Colonic mucosa (tissue), 4 donors: ENCODE data around the gene PDLIM4. TPM values are rescaled to one million over a fixed set of nuclear protein-coding genes. Genes with fewer than 3 reads are reported as not detected.
A peak's percentile ranks its signal among the peaks of the same experiment; 100 is the strongest.

Experiments used
- DNase-seq: peaks from one replicate; pipeline ENCODE4 v3.0.0-alpha.2; 2020
- H3K27ac ChIP-seq: fragments of 200-600 bp; one replicate; pipeline ENCODE4 v1.8.0; 2021
- H3K27me3 ChIP-seq: fragments of 200-600 bp; one replicate; pipeline ENCODE4 v1.8.0; 2021
- H3K36me3 ChIP-seq: fragments of 200-600 bp; one replicate; pipeline ENCODE4 v1.8.0; 2021
- H3K4me1 ChIP-seq: fragments of 200-600 bp; one replicate; pipeline ENCODE4 v1.8.0; 2021; ENCODE audit warnings: mild to moderate bottlenecking
- H3K4me3 ChIP-seq: fragments of 200-600 bp; one replicate; pipeline ENCODE4 v1.8.0; 2021
- H3K9ac ChIP-seq, 2 donors: one replicate each; pipeline ENCODE4 v1.7.0; 2013; ENCODE audit warnings: control low read depth in 2 of 2, low read depth in 2 of 2, low read length in 2 of 2
- H3K9me3 ChIP-seq: fragments of 200-600 bp; one replicate; pipeline ENCODE4 v1.8.0; 2021
- intact Hi-C: fragments of 100-400 bp; cut with DNase I; formaldehyde crosslinking; loops from one replicate; pipeline ENCODE4 v1.14.1; 2022
- total RNA-seq, 2 donors: library from RNA; stranded (reverse); fragmentation: NEBNext Ultra II Directional in 1 of 2; extraction: Animal tissue kit (Norgen Biotek cat#: 25700) in 1 of 2; gene quantifications; one replicate each; pipeline ENCODE4 v1.2.1, GENCODE V29; 2021
- TF ChIP-seq, protein P1 (sequence below): fragments of 200-600 bp; IDR thresholded peaks from one replicate; pipeline ENCODE4 v1.8.0; 2022; ENCODE audit warnings: antibody characterized with exemption, mild to moderate bottlenecking
- donor health status: healthy.
- donor health status: DM: no; HTN: no; CAD: no.
- donor health status: DM: no; HTN: no; CAD: no.

PDLIM4 gene
- total RNA-seq, 2 donors from 2014 or later, result 2.3 to 14.3 TPM

DNA sequence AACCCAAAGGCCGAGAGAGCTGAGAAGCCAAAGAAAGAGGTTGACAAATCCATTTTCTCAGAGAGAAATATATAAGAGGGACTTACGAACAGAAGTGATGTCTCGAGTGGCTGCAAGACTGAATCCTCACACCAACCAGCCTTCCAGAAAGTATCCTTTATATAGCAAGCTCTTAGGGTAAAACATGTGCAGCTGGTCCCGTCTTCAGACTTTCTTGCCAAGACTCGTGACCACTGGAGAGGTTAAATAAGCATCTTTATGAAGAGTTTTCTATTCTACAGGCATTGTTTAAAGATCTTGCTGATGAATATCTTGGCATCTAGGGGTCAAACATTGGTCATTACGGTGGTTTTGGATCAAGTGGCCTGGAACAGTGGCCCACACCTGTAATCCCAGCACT lies 19.8 kb downstream of the PDLIM4 start:
- TF ChIP-seq, protein P1, sequence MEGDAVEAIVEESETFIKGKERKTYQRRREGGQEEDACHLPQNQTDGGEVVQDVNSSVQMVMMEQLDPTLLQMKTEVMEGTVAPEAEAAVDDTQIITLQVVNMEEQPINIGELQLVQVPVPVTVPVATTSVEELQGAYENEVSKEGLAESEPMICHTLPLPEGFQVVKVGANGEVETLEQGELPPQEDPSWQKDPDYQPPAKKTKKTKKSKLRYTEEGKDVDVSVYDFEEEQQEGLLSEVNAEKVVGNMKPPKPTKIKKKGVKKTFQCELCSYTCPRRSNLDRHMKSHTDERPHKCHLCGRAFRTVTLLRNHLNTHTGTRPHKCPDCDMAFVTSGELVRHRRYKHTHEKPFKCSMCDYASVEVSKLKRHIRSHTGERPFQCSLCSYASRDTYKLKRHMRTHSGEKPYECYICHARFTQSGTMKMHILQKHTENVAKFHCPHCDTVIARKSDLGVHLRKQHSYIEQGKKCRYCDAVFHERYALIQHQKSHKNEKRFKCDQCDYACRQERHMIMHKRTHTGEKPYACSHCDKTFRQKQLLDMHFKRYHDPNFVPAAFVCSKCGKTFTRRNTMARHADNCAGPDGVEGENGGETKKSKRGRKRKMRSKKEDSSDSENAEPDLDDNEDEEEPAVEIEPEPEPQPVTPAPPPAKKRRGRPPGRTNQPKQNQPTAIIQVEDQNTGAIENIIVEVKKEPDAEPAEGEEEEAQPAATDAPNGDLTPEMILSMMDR, result no peak
- Histone ChIP-seq H3K27me3 (no peaks in the 10 kb centered on the region), H3K9ac (peak overlapping the region in 1 of 2 donors; percentile 16), H3K4me1 (peaks cover 14% of the 10 kb centered on the region), H3K27ac (peak overlapping the region; percentile 60), H3K4me3 (no peak overlapping the region), H3K9me3 (no peaks in the 10 kb centered on the region), H3K36me3 (no peaks in the 10 kb centered on the region)
- intact Hi-C loops, result loop anchor here (10.0 kb wide), 1 partner anchor 98 kb away; no protein-coding TSS in a partner anchor
- DNase-seq, result no peak

GRCh38 chr5:132277971-132278853 lies 20.7 kb downstream of the PDLIM4 start:
- no peak overlapping the region for H3K4me3 ChIP-seq
- H3K27ac ChIP-seq, result peak overlapping the region; percentile 60
- H3K9ac ChIP-seq, result peak overlapping the region in 1 of 2 donors; percentile 16
- TF ChIP-seq, protein P1, result no peak
- H3K4me1 ChIP-seq, result peaks cover 14% of the 10 kb centered on the region
- intact Hi-C loops, result loop anchor here (10.0 kb wide), 1 partner anchor 97 kb away; no protein-coding TSS in a partner anchor
- H3K9me3 ChIP-seq, result no peaks in the 10 kb centered on the region
- DNase-seq, result no peak
- H3K27me3 ChIP-seq, result no peaks in the 10 kb centered on the region
- no peaks in the 10 kb centered on the region for H3K36me3 ChIP-seq

DNA sequence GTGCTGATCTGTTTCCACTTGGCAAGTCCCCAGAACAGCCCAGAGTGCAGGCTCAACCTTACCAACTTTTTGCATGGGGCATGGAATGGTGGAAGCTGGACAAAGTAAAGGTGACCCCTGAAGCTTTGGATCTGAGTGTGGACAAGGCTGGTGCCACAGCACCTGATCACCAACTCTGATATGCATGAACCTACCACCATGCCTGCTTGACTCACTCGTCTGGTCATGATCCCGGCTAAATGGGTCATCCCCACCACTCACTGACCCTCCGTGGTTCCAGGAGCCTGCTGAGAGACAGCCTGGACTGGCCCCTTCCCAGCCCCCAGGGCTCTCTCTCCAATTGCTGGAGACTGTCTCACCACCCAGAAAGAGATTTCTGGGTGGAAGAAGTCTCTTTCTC lies 22.3 kb downstream of the PDLIM4 start:
- Histone ChIP-seq H3K4me1 (peaks cover 11% of the 10 kb centered on the region), H3K27ac (no peak overlapping the region), H3K9me3 (no peaks in the 10 kb centered on the region), H3K4me3 (no peak overlapping the region), H3K27me3 (no peaks in the 10 kb centered on the region), H3K9ac (no peak overlapping the region), H3K36me3 (no peaks in the 10 kb centered on the region)
- TF ChIP-seq, protein P1, result no peak
- intact Hi-C loops, result loop anchor here (10.0 kb wide), 1 partner anchor 95 kb away; no protein-coding TSS in a partner anchor
- DNase-seq, result no peak

DNA sequence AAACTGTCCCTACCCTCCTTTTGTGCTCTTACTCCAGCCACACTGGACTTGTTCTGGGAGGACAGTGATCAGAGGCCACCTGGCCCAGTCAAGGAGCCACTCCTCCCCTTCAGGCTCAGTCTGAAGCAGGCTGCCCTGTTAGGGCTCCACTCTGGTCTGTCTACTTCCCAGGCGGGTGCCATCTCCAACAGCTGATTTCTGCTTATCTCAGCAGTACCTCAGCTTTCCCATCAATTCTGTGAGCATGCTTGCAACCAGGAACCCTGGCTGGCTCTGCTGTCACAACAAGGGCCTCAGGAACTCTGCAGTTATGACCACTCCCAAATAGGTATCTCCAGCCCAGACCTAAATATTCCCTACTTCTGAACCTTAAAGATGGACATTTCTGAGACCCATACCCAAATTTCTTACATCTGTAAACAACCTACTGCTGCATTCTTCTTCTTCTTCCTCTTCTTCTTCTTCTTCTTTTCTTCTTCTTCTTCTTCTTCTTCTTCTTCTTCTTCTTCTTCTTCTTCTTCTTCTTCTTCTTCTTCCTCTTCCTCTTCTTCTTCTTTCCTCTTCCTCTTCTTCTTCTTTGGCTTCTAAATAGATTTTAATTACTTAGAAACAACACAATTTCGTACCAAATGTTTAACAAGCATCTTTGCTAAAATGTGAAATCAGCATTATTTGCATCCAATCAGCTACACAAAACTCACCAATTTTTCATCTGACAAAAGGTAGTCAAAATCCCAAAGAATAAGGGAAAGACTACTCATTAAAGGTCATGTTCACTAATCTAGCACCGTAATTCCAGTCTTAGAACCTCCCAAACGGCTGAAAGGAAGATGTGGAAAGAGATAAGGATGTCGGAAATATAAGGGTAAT lies 23.1 kb downstream of the PDLIM4 start:
- Histone ChIP-seq H3K4me3 (no peak overlapping the region), H3K36me3 (no peaks in the 10 kb centered on the region), H3K27ac (no peak overlapping the region), H3K9me3 (no peaks in the 10 kb centered on the region), H3K4me1 (peaks cover 11% of the 10 kb centered on the region), H3K27me3 (no peaks in the 10 kb centered on the region), H3K9ac (no peak overlapping the region)
- TF ChIP-seq, protein P1, result no peak
- DNase-seq, result no peak
- intact Hi-C loops, result no loop called here

DNA sequence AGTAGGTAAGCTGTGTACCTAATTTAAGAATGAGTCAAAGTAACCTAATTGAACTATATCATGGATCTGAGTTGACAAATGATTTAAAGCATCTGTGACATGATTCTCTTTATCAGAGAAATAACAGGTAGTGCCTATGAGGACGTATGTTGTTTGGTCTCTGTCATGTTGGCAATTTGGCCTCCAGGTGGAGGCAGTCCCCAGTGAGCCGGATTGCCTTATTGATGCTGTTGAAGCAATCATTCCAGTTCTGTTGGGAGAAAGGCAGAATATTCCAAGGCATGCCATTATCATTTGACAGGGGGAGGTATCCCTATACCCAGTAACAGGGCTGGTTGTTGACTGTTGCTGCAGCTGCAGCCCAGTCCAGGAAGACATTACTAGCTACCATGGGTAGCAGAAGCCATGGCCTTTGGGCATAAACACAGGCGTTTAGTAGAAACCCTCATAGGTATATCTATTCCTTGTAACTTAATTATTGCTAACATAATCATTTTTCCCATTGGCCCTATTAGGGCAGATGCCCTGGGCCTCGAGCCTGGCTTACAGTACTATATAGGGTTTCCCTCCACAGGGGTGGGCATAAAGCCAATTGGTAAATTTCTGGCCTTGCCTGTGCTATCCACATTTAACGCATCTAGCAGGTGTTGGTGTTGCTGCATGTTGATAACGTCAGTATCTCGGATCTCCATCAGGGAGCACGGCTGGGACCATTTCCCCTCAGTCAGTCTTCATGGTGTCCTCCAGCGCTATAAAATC lies 24.5 kb downstream of the PDLIM4 start:
- intact Hi-C loops, result no loop called here
- TF ChIP-seq, protein P1, result no peak
- no peak overlapping the region for H3K4me3 ChIP-seq
- no peak overlapping the region for H3K27ac ChIP-seq
- no peaks in the 10 kb centered on the region for H3K9me3 ChIP-seq
- no peaks in the 10 kb centered on the region for H3K27me3 ChIP-seq
- no peaks in the 10 kb centered on the region for H3K36me3 ChIP-seq
- H3K9ac ChIP-seq, result no peak overlapping the region
- peaks cover 11% of the 10 kb centered on the region for H3K4me1 ChIP-seq
- no peak for DNase-seq
